ENCODE measurements around the gene ZNF730. TPM values are rescaled to one million over a fixed set of nuclear protein-coding genes. Genes with fewer than 3 reads are reported as not detected.
"Not testable (repeated sequence)": the region's sequence is repeated elsewhere in the genome, so short reads cannot be mapped to it uniquely, and the experiment has no call there.

Gene ZNF730
- 8.6 TPM for total RNA-seq

DNA sequence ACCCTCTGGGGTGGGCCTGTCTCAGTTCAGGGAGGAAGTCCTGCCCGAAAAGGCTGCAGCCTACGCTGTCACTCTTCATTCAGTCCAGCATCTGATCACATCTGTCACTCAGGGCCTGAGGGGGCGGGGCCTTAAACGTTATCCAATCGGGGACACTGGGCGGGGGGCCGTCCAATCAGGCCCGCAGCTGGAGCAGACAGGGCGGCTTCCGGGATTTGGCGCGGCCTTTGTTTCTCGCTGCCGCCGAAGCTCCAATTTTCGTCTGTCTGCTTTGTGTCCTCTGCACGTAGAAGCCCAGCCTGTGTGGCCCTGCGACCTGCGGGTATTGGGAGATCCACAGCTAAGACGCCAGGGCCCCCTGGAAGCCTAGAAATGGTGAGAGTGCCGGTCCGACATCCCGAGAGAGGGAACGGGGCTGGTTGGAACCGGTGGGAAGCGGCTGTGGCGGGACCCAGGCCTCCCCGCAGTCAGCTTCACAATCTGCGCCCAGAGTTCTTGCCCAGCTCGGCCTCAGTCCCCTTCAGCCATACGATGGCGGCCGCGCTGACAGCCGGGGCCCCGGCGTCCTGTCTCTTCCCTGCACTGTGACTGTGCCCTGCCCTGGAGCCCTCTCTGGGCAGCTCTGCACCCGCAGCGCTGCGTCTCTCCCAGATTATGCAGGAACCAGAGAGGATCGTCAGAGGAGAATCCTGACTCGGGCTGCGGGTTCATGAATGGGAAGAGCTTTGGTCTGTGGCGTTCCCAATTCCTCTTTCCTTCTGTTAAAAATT lies at the start of gene ZNF730:
TSS of gene ZNF730 (plus strand) at position 224 of the 770 bp plus-strand sequence. CDS start at position 373, 149 bp downstream.
- DNase-seq: peak; percentile 90

DNA sequence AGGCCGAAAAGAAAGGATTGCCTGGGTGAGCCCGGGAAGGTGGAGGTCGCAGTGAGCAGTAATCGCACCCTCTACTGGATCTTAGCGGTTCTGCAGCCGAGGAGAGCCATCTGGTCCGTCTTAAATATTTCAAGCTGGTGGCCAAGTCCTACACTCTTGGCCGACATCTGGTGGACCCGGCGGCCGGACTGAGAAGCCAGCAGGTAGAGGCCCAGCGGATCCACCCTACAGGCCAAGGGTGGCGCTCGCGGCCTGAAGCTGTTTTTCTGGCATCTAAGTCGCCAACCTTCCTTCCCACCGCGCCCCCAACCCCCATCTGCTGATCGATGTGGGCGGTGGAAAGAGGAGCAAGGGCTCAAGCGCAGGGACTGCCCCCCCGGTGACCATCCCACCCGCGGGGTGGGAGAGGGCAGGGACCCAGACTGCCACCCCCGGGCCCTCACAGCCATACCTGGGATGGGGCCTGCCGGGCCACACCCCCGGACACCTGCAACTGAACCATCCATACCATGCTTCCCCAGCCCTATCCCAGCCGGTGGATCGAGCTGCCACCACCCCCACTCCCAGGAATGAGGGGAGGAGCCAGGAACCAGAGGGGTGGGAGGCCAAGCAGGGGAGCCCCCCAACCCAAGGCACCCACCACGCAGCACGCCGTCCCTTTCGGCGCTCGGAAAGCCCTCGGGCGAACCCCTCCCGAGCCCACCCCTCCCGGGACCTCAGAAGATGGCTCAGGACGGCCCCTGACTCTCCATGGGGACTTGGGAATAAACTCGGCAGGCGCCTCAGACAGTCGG lies 46.3 kb upstream of the ZNF730 start:
- DNase-seq: peak; percentile 75

DNA sequence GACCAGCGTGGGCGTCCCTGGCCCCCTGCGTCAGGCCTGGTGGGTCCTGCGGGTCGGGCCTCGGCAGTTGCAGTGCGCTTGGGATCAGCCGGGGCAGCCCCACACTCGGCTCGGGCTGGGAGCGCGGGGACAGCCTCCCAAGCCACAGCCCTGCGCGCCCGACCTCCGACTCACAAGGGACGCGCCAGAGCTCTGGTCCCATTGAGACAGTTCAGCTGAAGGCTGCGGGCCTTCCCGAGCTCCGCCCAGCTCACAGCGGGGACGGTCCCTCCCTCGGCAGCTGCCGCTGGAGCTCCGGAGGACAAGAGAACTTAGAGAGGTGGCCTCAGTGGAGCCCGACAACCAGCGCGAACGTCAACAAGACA lies 45.7 kb upstream of the ZNF730 start:
- peak; percentile 71 for DNase-seq

DNA sequence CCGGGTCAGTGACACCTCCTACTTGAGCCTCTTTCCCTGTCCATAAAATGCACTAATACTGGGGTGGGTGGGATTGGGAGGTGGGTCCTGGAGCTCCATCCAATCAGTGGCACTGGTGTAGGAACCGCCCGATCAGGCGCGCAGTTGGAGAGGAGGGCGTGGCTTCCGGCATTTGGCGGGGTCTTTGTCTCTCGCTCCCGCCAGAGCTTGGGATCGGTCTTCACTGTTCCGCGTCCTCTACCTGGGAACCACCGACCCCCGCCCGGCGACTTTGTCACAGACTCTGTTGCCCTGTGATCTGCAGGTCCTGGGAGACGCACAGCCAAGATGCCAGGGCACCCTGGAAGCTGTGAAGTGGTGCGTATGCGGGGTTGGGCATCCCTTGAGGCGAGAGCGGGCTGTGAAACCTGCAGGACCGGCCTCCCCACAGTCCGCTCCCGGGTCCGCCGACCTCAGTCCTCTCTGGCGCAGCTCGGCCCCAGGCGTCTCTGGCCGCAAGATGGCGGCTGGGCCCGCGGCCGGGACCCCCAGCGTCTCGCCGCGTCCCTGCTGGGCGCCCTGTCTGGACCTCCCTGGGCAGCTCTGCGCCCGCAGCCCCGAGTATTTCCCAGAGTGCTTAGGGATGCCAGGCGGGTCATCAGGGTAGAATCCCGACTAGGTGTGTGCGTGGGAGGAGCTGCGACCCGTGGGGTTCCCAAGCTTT lies 41.6 kb upstream of the ZNF730 start:
- peak; percentile 90 for DNase-seq

DNA sequence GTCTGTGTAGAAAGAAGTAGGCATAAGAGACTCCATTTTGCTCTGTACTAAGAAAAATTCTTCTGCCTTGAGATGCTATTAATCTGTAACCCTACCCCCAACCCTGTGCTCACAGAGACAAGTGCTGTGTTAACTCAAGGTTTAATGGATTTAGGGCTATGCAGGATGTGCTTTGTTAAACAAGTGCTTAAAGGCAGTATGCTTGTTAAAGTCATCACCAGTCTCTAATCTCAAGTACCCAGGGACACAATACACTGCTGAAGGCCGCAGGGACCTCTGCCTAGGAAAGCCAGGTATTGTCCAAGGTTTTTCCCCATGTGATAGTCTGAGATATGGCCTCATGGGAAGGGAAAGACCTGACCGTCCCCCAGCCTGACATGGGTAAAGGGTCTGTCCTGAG lies 39.0 kb upstream of the ZNF730 start:
- DNase-seq: not testable (repeated sequence)

DNA sequence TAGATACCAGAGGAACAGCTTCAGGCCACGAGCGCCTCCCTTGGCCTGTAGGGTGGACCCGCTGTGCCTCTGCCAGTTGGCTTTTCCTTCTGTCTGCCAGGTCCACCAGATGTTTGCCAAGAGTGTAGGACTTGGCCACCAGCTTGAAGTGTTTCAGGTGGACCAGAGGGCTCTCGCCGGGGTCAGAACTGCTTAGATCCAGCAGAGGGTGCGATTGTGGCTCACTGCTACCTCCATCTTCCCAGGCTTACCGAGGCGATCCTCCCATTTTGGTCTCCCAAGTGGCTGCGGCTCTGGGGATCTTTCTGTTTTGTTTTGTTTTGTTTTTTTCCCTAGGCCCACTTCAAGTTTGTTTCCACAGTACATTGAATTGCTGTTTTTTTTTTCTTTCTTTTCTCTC lies 23.0 kb upstream of the ZNF730 start:
- no peak for DNase-seq

DNA sequence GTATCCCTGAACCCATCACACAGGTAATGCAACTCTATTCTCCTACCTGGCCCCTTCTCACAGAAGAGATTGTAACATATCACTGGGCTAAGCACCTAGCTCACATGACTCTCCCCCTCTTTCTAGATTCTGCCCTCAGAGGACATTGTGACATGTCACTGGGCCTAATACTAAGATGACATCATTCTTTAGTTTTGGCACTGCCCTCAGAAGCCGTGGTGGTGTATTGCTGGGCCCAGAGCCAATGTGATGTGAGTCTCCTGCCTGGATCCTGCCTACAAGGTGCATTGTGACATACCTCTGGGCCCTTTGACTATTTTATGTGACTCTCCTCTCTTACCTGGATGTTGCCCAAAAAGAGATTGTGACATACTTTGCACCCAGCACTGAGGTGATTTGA lies 21.4 kb upstream of the ZNF730 start:
- no peak for DNase-seq

DNA sequence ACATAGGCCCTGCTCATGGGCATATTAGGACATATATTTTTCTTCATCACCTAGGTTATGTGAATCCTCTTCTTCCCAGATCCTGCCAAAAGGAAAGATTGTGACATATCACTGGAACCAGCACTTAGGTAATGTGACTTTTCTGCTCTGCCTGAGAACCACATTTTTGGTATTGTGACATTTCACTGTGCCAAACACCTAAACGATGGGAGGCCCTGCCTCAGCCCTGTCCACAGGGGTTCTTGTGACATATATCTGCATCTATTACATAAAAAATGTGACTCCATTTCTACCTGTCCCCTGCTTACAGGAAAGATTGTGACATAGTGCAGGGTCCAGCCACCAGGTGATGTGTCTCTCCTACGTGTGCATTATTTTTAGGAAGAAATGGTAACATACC lies 18.5 kb upstream of the ZNF730 start:
- no peak for DNase-seq

DNA sequence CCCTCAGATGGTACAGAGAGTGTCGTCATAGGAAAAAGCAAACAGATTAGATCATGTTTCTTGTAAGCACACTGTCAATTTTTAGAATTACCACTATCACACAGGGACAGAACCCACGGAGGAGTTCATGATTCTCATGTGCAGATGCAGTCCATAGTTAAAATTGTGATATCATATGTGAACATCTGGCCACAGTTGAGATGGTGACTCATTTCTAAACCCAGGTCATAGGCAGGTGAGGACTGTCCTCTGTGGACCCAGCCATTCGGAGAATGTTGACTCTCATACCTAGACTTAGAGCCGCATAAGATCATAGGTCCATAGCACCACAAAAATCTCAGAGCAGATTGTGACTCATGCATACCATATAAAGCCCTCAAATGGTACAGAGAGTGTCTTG lies 17.8 kb upstream of the ZNF730 start:
- no peak for DNase-seq

DNA sequence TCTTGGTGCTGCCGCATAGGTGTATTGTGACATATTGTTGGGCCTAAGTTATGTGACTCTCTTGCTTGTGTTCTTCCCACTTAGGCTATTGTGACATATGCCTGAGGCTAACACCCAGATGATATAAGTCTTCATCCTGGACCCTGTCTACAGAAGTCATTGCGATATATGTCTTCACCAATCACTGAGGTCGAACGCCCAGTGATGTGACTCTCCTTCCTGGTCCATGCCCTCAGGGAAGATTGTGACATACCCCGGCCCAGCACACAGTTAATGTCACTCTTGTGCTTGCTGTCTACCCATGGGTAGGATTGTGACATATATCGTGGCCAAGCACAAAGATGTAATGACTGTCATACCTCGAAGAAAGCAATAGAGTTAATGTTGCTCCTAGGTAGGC lies 16.9 kb upstream of the ZNF730 start:
- DNase-seq: no peak

DNA sequence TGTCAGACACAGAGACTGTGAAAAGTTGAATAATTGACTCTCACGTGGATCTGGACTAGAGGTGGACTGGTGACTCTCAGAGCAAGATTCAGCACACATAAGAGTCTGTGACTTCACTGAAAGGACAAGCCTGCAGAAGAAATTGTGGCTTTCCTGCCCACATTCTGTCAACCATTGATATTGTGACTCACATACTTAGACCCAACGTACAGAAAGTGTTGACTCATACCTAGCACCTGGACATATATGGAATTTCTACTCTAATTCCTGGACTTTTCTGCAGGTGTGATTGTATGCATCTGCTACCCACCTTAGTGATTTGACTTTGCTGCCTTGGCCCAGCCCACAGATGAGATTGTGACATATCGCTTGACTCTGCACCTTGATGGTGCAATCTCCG lies 15.6 kb upstream of the ZNF730 start:
- no peak for DNase-seq

DNA sequence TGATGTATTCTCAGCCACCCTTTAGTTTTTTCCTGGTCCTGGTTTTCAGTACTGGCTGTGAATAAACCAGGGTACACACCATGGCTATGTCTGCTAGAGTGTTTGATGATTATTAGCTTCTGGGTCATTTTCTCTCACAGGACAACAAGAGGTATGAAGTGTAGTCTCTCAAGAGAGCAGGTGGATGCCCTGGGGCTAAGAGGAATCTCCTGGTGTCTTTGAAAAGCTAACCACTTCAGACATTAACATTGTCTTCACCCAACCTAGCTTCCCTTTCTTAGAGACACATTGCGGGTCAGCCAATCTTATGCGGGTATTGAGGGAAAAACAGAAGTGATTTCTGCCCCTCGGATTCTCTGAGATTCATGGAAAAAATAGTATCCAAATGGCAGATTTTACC lies 1.6 kb downstream of the ZNF730 start:
- DNase-seq: no peak

DNA sequence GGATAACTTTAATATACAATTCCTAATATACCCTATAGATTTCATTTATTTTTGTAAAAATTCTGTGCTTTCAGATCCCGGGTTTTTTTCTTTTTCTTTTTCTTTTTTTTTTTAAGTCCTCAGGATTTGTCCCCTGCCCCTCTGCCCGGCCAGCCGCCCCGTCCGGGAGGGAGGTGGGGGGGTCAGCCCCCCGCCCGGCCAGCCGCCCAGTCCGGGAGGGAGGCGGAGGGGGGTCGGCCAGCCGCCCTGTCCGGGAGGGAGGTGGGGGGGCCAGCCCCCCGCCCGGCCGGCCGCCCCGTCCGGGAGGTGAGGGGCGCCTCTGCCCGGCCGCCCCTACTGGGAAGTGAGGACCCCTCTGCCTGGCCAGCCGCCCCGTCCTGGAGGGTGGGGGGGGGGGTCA lies 17.4 kb downstream of the ZNF730 start:
- DNase-seq: not testable (repeated sequence)

DNA sequence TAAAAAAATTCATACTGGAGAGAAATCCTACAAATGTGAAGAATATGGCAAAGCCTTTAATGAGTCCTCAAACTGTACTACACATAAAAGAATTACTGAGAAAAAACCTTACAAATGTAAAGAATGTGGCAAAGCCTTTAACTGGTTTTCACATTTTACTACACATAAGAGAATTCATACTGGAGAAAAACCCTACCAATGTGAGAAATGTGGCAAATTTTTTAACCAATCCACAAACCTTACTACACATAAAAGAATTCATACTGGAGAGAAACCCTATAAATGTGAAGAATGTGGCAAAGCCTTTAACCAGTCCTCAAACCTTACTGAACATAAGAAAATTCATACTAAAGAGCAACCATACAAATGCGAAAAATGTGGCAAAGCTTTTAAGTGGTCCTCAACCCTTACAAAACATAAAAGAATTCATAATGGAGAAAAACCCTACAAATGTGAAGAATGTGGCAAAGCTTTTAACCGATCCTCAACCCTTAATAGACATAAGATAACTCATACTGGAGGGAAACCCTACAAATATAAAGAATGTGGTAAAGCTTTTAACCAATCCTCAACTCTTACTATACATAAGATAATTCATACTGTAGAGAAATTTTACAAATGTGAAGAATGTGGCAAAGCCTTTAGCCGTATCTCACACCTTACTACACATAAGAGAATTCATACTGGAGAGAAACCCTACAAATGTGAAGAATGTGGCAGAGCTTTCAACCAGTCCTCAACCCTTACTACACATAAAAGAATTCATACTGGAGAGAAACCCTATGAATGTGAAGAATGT lies 29.0 kb downstream of the ZNF730 start:
- DNase-seq: no peak

DNA sequence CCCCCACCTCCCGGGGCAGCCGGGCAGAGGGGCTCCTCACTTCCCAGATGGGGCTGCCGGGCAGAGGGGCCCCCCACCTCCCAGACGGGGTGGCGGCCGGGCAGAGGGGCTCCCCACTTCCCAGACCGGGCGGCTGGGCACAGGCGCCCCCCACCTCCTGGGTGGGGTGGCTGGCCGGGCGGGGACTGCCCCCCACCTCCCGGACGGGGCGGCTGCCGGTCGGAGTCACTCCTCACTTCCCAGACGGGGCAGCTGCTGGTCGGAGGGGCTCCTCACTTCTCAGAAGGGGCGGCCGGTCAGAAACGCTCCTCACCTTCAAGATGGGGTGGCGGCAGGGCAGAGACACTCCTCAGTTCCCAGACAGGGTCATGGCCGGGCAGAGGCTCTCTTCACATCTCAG lies 43.9 kb downstream of the ZNF730 start:
- DNase-seq: no peak

DNA sequence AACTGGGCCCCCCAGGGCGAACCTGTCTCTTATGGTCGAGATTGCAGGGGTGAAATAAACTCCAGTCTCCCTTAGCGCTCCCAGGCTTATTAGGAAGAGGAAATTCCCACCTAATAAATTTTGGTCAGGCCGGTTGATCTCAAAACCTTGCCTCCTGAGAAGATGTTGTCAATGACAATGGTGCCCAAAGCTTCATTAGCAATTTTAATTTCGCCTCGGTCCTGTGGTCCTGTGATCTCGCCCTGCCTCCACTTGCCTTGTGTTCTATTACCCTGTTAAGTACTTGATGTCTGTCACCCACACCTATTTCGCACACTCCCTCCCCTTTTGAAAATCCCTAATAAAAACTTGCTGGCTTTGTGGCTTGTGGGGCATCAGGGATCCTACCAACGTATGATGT lies 51.5 kb downstream of the ZNF730 start:
- not testable (repeated sequence) for DNase-seq

DNA sequence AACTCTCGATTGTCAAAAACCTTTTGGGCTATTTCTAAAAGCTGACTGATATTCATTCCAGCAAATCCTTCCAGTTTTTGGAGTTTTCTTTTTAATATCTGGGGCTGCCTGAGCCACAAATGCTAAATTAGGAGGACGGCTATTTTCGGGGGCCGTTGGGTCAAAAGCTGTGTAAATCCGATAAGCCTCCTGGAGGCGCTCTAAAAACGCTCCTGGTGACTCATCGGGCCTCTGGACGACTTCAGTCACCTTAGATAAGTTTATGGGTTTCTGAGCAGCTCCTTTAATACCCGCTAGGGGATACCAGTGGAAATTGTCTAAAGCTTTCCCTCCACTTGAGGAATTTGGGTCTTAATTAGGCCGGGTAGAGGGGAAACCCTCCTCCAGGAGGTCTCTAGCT lies 66.4 kb downstream of the ZNF730 start:
- DNase-seq: no peak

DNA sequence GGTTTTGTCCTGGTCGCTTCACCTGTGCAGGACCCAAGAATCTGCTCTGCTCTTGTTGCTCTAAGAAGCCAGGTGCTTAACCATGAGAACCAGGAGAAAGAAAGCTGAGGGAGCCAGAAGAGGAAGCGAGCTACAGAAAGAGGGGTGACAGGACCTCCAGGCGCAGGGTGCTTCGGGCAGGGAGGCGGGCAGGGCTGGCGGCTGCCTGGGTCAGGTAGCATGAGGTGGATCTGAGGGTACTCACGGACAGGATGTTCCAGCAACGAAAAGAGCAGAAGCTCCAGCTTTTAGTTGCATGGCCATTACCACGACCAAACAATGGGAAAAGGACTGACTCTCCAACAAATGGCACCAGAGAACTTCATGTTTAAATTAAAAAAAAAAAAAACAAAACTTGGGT lies 73.5 kb downstream of the ZNF730 start:
- DNase-seq: no peak

All from tongue (tissue), 2 donors.